T-helper 2 cell treated with Interferon-gamma antibody and Interleukin-4, amounts not matched to agents 100 ng/mL and 5 ng/mL, for 36 hours (primary cell): Measurements from ENCODE around the gene IL26. TPM values are rescaled to one million over a fixed set of nuclear protein-coding genes. Genes with fewer than 3 reads are reported as not detected.
"Not testable (repeated sequence)": the region's sequence is repeated elsewhere in the genome, so short reads cannot be mapped to it uniquely, and the experiment has no call there.

Source experiments
- intact Hi-C: fragments of 100-400 bp; cut with micrococcal nuclease; formaldehyde crosslinking; loops from one replicate; pipeline ENCODE4 v1.15.1; 2023
- total RNA-seq: library from RNA; stranded (reverse); gene quantifications from 2 replicates; pipeline ENCODE4 v1.2.3, GENCODE V29; 2022

The IL26 gene
- total RNA-seq, 1 donor from 2014 or later = 0.39 TPM

GRCh38 chr12:68240975-68241374 is 15.4 kb upstream of the IL26 start:
- intact Hi-C loops = loop anchor here (1.0 to 5.0 kb wide), 5 partner anchors 18 to 1936 kb away; no protein-coding TSS in a partner anchor

- intact Hi-C loops = loop anchor here (2.0 to 5.0 kb wide), 4 partner anchors 17 to 1935 kb away; no protein-coding TSS in a partner anchor
Measured at GRCh38 chr12:68240079-68240478, 14.5 kb upstream of the IL26 start.

DNA sequence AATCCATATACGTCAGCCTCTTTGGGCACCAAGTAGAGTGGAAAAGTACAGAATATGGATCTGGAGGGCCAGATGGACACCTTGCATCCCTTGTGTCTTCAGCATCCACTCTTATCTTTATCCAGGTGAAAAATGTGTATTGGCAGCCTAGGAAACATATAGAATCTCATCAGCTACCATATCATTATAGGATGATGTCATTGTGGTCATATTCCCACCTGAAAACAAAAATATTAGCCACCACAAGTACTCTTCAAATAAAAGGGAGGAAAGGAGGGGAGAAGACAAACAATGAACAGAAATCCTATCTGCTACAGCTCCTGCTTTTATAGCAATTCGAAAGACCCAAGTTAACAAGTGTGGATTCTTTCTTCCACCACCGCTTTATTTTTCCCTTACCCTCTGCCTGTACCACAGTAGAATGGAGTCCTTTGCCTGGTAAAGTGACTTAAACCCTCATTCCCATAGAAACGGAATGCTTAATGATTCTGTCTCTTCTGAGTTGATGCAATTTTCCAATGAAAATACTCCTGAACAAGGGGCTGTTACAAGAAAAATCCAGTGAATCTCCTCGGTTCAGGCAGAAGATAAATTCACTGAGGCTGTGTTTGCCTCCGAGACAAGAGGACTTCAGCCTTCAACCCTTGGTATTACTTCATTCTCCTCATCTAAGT is 13.8 kb upstream of the IL26 start:
- intact Hi-C loops = loop anchor here (5.0 kb wide), 1 partner anchor 93 kb away; the partner anchor contains the start of gene MDM1

DNA sequence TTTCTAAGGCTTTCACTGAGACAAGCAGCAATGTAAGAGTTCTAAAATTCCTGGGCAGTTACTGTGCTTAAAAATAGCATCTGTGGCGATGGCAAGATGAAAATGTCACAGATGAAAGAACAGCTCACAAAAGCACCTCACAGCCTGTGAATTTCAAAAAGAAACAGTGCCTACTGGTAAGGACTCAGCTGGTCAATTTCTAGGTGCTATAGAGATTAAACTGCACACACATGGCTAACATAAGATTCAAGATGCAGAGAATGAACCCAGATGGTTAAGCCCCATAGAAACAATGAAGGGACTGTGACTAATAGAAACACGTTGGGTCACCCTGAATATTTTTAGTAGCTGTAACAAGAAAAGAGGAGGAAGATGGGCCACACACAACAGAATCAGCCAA is 12.0 kb upstream of the IL26 start:
- intact Hi-C loops = loop anchor here (5.0 kb wide), 1 partner anchor 95 kb away; the partner anchor contains the start of gene MDM1

DNA sequence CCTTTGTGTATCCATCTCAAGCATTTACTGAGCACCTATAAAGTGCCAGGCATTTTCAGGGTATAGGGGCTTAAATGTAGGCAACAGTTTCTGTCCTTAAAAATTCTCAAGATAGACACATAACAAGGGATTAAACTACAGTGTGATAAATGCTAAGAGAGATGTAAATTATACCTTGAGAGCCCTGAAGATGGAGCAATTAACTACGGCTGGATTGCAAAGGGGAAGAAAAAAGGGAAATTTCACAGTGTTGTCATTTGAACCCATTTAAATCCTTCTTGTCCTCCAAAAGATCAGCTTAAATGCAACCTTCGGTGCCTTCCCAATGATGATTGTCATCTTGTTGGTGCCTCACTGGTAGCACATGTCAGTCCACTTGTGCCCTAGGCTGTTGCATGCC is 11.5 kb upstream of the IL26 start:
- intact Hi-C loops = loop anchor here (5.0 kb wide), 1 partner anchor 95 kb away; the partner anchor contains the start of gene MDM1

DNA sequence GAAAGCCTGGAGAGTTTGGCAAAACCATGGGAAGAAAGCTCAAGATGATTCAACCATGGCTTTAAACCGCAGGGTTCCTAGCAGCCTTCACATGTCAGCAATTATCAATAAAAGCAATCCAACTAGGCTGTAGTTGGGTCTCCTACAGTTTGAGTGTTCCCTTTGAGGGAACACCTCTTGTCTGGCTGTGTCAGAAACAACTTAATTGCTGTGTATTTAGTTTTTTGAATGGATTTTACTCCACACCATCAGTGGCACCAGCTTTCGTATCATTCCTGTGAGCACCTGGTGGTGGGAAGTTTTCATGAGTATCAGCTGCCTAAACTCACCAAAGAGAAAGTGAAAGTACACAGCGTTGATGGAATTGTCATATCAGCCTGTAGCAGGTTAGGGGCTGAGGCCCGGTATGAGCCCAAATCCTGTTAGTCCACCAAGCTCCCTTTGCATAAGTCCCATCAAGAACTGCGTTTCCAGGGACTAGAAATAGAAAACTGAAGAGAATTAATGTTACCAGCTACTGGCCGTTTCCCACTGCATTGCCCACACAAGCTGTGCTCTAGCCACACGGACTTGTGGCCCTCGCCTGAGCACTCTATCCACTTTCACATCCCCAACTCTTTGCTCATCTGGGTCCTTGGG is 10.9 kb upstream of the IL26 start:
- intact Hi-C loops = loop anchor here (5.0 kb wide), 1 partner anchor 96 kb away; the partner anchor contains the start of gene MDM1

DNA sequence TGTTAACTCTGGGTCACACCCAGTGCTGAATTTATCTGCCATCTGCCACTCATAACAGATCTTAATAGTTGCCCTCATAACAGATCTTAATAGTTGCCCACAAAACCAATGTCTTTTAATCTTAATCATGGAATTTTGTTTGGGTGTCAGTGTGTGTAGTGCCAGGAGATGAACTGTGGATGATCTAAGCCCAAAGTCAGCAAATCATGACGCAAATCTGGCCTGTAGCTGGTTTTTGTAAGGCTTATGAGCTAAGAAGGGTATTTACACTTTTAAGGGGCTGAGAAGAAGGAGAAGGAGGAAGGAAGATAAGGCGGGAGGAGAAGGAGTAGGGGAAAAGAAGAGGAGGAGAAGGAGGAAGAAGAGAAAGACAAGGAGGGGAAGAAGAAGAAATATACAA is 10.0 kb upstream of the IL26 start:
- intact Hi-C loops = loop anchor here (5.0 kb wide), 1 partner anchor 97 kb away; the partner anchor contains the start of gene MDM1

- intact Hi-C loops = no loop called here
Measured at GRCh38 chr12:68234140-68234539, 8.5 kb upstream of the IL26 start.

GRCh38 chr12:68233498-68233897 is 7.9 kb upstream of the IL26 start:
- intact Hi-C loops = no loop called here

DNA sequence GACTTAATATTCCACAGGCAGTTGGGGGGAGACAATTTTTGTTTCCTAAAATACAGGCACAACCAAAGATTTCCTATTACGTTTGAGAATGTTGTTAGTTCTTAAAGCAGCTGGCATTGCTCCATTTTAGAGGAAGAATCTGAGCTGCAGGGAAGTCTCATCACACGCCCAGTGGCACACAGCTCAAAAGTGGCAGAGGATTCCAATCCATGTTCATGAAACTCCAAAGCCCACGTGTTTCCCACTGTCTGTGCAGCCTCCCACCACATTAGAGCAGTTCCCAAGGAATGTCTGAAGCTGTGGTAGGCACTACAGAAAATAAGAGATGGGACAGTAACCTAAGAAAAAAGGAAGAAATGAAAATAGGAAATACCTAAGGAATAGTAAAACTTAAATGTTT is 6.1 kb upstream of the IL26 start:
- intact Hi-C loops = no loop called here

- intact Hi-C loops = no loop called here
Measured at GRCh38 chr12:68231229-68231628, 5.6 kb upstream of the IL26 start.

GRCh38 chr12:68229956-68230355 is 4.3 kb upstream of the IL26 start:
- intact Hi-C loops = loop anchor here (5.0 to 10.0 kb wide), 2 partner anchors 32 to 455 kb away; partner anchors contain the start of gene NUP107

DNA sequence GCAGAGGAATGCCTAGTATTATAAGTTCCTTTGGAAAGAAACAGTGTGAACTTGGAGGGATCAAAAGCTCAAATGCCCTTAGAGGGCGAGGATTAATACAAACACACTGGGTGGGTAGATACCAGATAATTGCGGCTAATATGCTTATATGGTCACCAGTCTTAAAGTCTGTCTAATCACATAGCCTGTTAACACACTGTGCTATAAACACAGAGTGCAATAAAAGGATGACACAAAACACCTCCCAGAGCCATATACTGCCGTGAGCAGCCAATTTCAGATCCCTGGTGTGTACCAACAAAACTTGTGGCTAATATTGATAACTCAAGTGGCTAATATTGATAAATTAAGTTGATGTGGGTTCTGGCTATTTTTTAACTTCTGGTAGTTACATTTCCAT is 1.7 kb upstream of the IL26 start:
- intact Hi-C loops = loop anchor here (5.0 to 10.0 kb wide), 2 partner anchors 35 to 457 kb away; partner anchors contain the start of gene NUP107

- intact Hi-C loops = loop anchor here (5.0 to 10.0 kb wide), 3 partner anchors 38 to 460 kb away; partner anchors contain the start of genes MDM1 and NUP107
Measured at GRCh38 chr12:68224613-68225285, 861 bp downstream of the IL26 start.

DNA sequence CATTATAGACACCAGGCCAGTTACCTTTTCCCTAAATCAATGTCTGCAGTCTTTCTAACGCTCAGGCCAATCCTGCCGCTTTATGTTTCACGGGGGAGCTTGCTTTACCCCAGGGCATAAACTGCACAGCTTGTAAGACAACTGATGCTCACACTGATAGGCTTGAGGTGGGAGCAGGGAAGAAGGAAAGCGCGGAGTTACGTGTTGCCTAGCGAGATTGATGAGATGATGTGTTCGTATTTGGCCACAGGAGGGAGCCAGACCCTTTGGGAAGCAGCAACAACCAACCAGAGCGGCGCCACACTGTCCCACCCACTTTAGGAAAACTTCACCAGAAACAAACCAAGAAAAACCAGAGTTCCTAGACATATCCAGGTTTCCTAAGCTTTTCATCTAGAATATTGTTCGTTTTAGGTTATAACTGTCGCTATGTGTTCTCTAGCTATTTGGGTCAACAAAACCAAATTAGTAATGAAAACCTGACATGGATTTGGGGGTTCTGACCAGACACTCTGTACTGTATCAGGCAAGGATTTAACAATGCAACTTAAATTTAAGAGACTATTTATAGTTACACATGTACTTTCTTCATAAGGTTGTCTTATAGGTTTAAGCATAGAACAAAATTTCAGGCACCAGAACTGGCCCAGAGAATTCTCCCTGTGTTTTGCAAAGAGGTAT is 2.4 kb downstream of the IL26 start:
- intact Hi-C loops = loop anchor here (1.0 to 10.0 kb wide), 5 partner anchors 18 to 462 kb away; partner anchors contain the start of genes MDM1 and NUP107

- intact Hi-C loops = loop anchor here (2.0 to 10.0 kb wide), 3 partner anchors 18 to 462 kb away; partner anchors contain the start of genes MDM1 and NUP107
Measured at GRCh38 chr12:68222326-68222725, 3.3 kb downstream of the IL26 start.

- intact Hi-C loops = loop anchor here (5.0 to 10.0 kb wide), 2 partner anchors 111 to 463 kb away; partner anchors contain the start of genes MDM1 and NUP107
Measured at GRCh38 chr12:68221497-68221896, 4.1 kb downstream of the IL26 start.

GRCh38 chr12:68210875-68211274 is 14.7 kb downstream of the IL26 start:
- intact Hi-C loops = no loop called here

GRCh38 chr12:68209048-68209728 is 16.4 kb downstream of the IL26 start:
- intact Hi-C loops = not testable (repeated sequence)

- intact Hi-C loops = no loop called here
Measured at GRCh38 chr12:68207276-68207675, 18.3 kb downstream of the IL26 start.
